Transverse colon (tissue), 4 donors: ENCODE measurements around the gene VWCE. TPM values are rescaled to one million over a fixed set of nuclear protein-coding genes. Genes with fewer than 3 reads are reported as not detected.

ENCODE experiments used
- DNase-seq: peaks from one replicate; pipeline ENCODE4 v3.0.0-alpha.2; 2019
- H3K27ac ChIP-seq, 4 donors: fragments of 200-600 bp; sonication (generic); 2 replicates each; pipeline ENCODE4 v1.5.1; 2016 to 2018; ENCODE audit warnings: inconsistent platforms in 4 of 4
- H3K27me3 ChIP-seq: fragments of 200-600 bp; sonication (generic); 2 replicates; pipeline ENCODE4 v1.5.1; 2017; ENCODE audit warnings: inconsistent platforms
- H3K36me3 ChIP-seq, 4 donors: fragments of 200-600 bp; sonication (generic); 2 replicates each; pipeline ENCODE4 v1.5.1; 2017 to 2019; ENCODE audit warnings: inconsistent platforms in 4 of 4
- H3K4me1 ChIP-seq, 4 donors: fragments of 200-600 bp; sonication (generic); 2 replicates each; pipeline ENCODE4 v1.5.1; 2017 to 2020; ENCODE audit warnings: inconsistent platforms in 4 of 4
- H3K4me3 ChIP-seq, 4 donors: fragments of 200-600 bp; sonication (generic); 1 replicate in 1 of 4; 2 replicates in 3 of 4; pipeline versions ENCODE4 v1.5.1 to v1.6.1; 2017 to 2019; ENCODE audit warnings: inconsistent platforms in 4 of 4
- H3K9me3 ChIP-seq, 2 donors: fragments of 200-600 bp; sonication (generic); 2 replicates each; pipeline ENCODE4 v1.5.1; 2017 to 2019; ENCODE audit warnings: inconsistent platforms in 2 of 2
- EP300 ChIP-seq: sonication (generic); formaldehyde crosslinking; IDR thresholded peaks from one replicate; pipeline ENCODE4 v1.6.1; 2017; ENCODE audit warnings: antibody characterized with exemption, low read depth
- POLR2A ChIP-seq: fragments of 450-650 bp; IDR thresholded peaks from one replicate; pipeline ENCODE4 v1.6.1; 2016; ENCODE audit warnings: antibody characterized with exemption, mild to moderate bottlenecking, moderate library complexity
- POLR2AphosphoS5 ChIP-seq, 3 donors: sonication (generic); formaldehyde crosslinking; IDR thresholded peaks; one replicate each; pipeline ENCODE4 v1.6.1; 2016; ENCODE audit warnings: antibody characterized with exemption in 3 of 3
- WGBS, 2 donors: methylation state at CpG; one replicate each; pipeline ENCODE4 v1.1.5; 2018; ENCODE audit warnings: low coverage in 1 of 2; 5-methylcytosine and 5-hydroxymethylcytosine counted together
- in situ Hi-C, 4 donors: fragments of 200-750 bp; cut with MboI; loops; one replicate each; pipeline versions ENCODE4 v1.15.0 to v1.15.1; 2017; ENCODE audit warnings: low sequenced_read_pairs in 3 of 4, low pct_ligation_motif_present in 1 of 4, low pct_unique_long_range_greater_than_20kb in 1 of 4
- intact Hi-C: fragments of 100-400 bp; cut with DNase I; formaldehyde crosslinking; loops from one replicate; pipeline ENCODE4 v1.15.1; 2023; ENCODE audit warnings: low total_unique reads
- total RNA-seq, 4 donors: library from RNA; depleted of rRNA; stranded (reverse); fragments of >200 nt; gene quantifications; one replicate each; pipeline ENCODE4 v1.1.0, GENCODE V29; 2016
- TF ChIP-seq, protein P1 (sequence below), 5 experiments: fragments of 200-600 bp in 3 of 5; fragments of 450-650 bp in 2 of 5; sonication (generic) in 3 of 5; IDR thresholded peaks; 1 replicate in 2 of 5; 2 replicates in 3 of 5; pipeline ENCODE4 v1.5.1; 2016 to 2017; ENCODE audit warnings: antibody characterized with exemption in 5 of 5, inconsistent platforms in 3 of 5, mild to moderate bottlenecking in 2 of 5, moderate library complexity in 1 of 5

The VWCE gene
- total RNA-seq, 4 donors from 2014 or later = 0.16 to 2.2 (median 0.41) TPM; not detected in 1

DNA sequence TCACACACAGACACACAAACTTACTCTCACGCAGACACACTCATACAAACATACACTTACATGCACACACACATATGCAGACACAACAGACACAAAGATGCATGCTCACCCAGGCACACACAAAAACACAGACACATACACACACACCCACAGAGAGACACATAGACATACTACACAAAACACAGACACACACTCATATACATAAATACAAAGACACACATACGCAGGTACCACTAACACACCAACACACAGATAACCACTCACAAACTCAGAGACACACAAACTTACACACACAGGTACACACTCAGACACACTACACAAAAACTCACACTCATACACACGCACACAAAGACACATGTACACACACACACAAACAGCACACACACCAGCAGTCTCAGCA is 22.4 kb downstream of the VWCE start:
- H3K9me3 ChIP-seq = no peaks in the 10 kb centered on the region
- peaks cover 9% of the 10 kb centered on the region for H3K27me3 ChIP-seq
- in situ Hi-C loops = loop anchor here in 1 of 4 donors (25.0 kb wide), 1 partner anchor 115 kb away; the partner anchor contains the start of gene TMEM216
- H3K4me1 ChIP-seq = no peaks in the 10 kb centered on the region
- intact Hi-C loops = no loop called here
- WGBS, 2 donors = 78 to 85% methylated on average over 2 to 3 of the region's 3 CpGs
- H3K27ac ChIP-seq = no peak overlapping the region
- no peak for DNase-seq
- no peak for TF ChIP-seq POLR2A
- no peak for TF ChIP-seq EP300
- TF ChIP-seq POLR2AphosphoS5 (IDR thresholded peaks at IDR 0.05) = no peak
- TF ChIP-seq, protein P1, sequence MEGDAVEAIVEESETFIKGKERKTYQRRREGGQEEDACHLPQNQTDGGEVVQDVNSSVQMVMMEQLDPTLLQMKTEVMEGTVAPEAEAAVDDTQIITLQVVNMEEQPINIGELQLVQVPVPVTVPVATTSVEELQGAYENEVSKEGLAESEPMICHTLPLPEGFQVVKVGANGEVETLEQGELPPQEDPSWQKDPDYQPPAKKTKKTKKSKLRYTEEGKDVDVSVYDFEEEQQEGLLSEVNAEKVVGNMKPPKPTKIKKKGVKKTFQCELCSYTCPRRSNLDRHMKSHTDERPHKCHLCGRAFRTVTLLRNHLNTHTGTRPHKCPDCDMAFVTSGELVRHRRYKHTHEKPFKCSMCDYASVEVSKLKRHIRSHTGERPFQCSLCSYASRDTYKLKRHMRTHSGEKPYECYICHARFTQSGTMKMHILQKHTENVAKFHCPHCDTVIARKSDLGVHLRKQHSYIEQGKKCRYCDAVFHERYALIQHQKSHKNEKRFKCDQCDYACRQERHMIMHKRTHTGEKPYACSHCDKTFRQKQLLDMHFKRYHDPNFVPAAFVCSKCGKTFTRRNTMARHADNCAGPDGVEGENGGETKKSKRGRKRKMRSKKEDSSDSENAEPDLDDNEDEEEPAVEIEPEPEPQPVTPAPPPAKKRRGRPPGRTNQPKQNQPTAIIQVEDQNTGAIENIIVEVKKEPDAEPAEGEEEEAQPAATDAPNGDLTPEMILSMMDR (IDR thresholded peaks at IDR 0.05) = no peak
- no peak overlapping the region for H3K4me3 ChIP-seq
- no peaks in the 10 kb centered on the region for H3K36me3 ChIP-seq

DNA sequence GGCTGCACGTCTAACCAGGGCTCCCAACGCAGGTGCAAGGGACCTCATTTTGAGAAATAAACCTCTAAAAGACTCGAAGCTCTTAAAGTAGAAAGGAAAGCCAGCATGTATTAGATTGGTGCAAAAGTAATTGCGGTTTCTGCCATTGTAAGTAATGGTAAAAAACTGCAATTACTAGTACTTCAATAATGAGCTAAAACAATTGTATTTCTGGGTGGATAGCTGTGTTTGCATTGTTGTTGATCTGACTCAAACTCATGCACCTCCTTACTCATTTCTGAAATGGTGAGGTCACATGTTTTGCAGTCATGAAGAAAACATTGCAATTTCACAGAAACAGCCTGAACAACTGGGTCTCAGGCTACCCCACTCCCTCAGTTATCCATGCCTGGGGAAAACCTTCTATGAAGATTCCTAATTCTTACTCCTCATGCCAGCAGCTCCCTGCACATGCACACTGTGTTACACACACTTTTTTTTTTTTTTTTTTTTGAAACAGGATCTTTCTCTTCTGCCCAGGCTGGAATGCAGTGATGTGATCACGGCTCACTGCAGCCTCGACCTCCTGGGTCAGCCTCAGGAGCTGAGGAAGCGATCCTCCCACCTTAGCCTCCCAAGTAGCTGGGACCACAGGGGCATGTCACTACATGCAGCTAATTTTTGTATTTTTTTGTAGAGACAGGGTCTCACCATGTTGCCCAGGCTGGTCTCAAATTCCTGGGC is 24.6 kb downstream of the VWCE start:
- Histone ChIP-seq H3K36me3 (no peaks in the 10 kb centered on the region), H3K4me3 (no peak overlapping the region), H3K27me3 (peaks cover 8% of the 10 kb centered on the region), H3K27ac (no peak overlapping the region), H3K9me3 (no peaks in the 10 kb centered on the region), H3K4me1 (no peaks in the 10 kb centered on the region)
- intact Hi-C loops (no loop called here), in situ Hi-C loops (loop anchor here in 1 of 4 donors (25.0 kb wide), 1 partner anchor 117 kb away; the partner anchor contains the start of gene TMEM216)
- DNase-seq = no peak
- 75 to 83% methylated on average over 4 to 7 of the region's 7 CpGs for WGBS, 2 donors
- TF ChIP-seq POLR2AphosphoS5 (IDR thresholded peaks at IDR 0.05) = no peak
- TF ChIP-seq, protein P1 (IDR thresholded peaks at IDR 0.05) = no peak

DNA sequence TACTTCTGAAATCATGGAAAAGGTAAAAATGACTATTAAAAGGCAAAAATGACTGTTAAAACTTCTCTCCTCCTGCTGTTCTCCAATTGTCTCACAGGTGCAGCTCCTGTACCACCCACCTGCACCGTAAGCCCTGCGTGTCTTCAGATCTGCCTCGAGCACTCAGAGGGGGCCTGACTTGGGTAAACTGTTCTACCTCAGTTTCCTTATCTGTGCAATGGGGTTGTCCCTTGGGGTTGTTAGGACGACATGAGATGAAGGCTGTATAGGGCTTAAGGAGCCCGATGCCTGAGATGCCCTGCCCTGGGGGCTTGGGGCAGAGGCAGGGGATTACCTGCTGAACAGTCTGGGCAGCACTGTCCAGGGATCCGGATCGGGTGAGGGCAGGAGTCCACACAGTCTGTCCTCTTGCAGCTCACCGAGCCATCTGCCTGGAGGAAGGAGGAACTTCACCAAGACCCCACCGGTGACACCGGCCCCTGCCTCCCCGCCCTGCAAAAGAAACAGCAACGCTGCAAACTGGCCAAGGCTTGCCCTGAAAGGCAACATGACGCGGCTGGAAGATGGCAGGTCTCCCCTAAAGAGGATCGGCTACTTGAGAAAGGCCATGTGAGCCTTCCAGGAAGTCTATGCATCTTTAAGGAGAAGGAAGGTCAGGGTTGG is 26.4 kb downstream of the VWCE start:
- H3K9me3 ChIP-seq = no peaks in the 10 kb centered on the region
- no peaks in the 10 kb centered on the region for H3K27me3 ChIP-seq
- H3K4me3 ChIP-seq = no peak overlapping the region
- in situ Hi-C loops (loop anchor here in 1 of 4 donors (25.0 kb wide), 1 partner anchor 119 kb away; the partner anchor contains the start of gene TMEM216), intact Hi-C loops (no loop called here)
- H3K36me3 ChIP-seq = no peaks in the 10 kb centered on the region
- no peak for TF ChIP-seq POLR2AphosphoS5 (IDR thresholded peaks at IDR 0.05)
- TF ChIP-seq EP300 = no peak
- TF ChIP-seq, protein P1 (IDR thresholded peaks at IDR 0.05) = no peak
- TF ChIP-seq POLR2A = no peak
- no peak for DNase-seq
- 89% methylated on average over 15 of the region's 15 CpGs; no CpG with 5 or more reads in 1 of the 2 donors for WGBS, 2 donors
- no peaks in the 10 kb centered on the region for H3K4me1 ChIP-seq
- H3K27ac ChIP-seq = no peak overlapping the region

DNA sequence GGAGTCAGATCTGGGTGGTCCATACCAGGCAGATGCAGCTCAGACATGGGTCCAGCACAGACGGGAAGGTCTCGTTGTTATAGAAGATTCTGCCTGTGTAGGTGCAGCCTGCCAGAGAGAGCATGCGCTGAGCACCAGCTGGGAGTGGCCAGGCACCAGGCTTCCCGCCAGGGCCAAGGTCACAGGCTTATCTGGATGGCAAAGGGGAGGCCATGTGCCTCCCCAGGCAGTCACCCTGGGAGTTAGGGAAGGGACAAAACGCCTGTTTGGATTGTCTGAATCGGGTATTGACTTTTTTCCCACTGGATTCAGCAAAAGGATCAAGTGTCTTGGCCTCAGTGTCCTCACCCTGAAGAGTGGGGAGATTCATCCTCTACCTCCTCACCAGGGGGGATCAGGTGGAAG is 27.7 kb downstream of the VWCE start:
- no peaks in the 10 kb centered on the region for H3K9me3 ChIP-seq
- H3K27ac ChIP-seq = no peak overlapping the region
- no peaks in the 10 kb centered on the region for H3K27me3 ChIP-seq
- DNase-seq = peak; percentile 19
- no peak overlapping the region for H3K4me3 ChIP-seq
- TF ChIP-seq, protein P1 (IDR thresholded peaks at IDR 0.05) = no peak
- TF ChIP-seq POLR2AphosphoS5 (IDR thresholded peaks at IDR 0.05) (no peak), EP300 (no peak)
- WGBS, 2 donors = 62% methylated on average over 6 of the region's 6 CpGs; no CpG with 5 or more reads in 1 of the 2 donors
- in situ Hi-C loops (loop anchor here in 1 of 4 donors (25.0 kb wide), 1 partner anchor 120 kb away; the partner anchor contains the start of gene TMEM216), intact Hi-C loops (no loop called here)
- no peaks in the 10 kb centered on the region for H3K4me1 ChIP-seq
- H3K36me3 ChIP-seq = no peaks in the 10 kb centered on the region
